GM12865 (cell line): Measurements from ENCODE around the gene STAG2.

Experiments used
- DNase-seq: peaks from one replicate; pipeline ENCODE4 v3.0.0; 2010; ENCODE audit warnings: low read depth
- H3K4me3 ChIP-seq: 2 replicates; pipeline ENCODE4 v1.5.1; 2011; ENCODE audit warnings: mild to moderate bottlenecking, low read depth, low read length, control low read depth
- CTCF ChIP-seq: IDR thresholded peaks from 2 replicates; pipeline ENCODE4 v1.5.1; 2011; ENCODE audit warnings: low read length, control low read depth, low read depth, inconsistent platforms; ENCODE audit not compliant: insufficient read depth; ENCODE audit errors: missing control alignments

Gene STAG2

GRCh38 chrX:123962794-123963373 is 1.4 kb downstream of the STAG2 start:
- no peak for TF ChIP-seq CTCF
- peak; percentile 92 for DNase-seq
- peak overlapping the region; percentile 73 for H3K4me3 ChIP-seq

GRCh38 chrX:123964156-123964834 is 2.8 kb downstream of the STAG2 start:
- DNase-seq = no peak
- no peak for TF ChIP-seq CTCF
- H3K4me3 ChIP-seq = peak overlapping the region; percentile 73

GRCh38 chrX:123965712-123966111 is 4.2 kb downstream of the STAG2 start:
- DNase-seq = no peak
- H3K4me3 ChIP-seq = no peak overlapping the region
- no peak for TF ChIP-seq CTCF

GRCh38 chrX:123967497-123967896 is 6.0 kb downstream of the STAG2 start:
- H3K4me3 ChIP-seq = no peak overlapping the region
- no peak for TF ChIP-seq CTCF
- DNase-seq = no peak

- no peak for DNase-seq
- no peak for TF ChIP-seq CTCF
Observed at GRCh38 chrX:123968383-123969050, 7.0 kb downstream of the STAG2 start.

GRCh38 chrX:123971982-123972381 is 10.5 kb downstream of the STAG2 start:
- no peak for DNase-seq
- no peak for TF ChIP-seq CTCF
- H3K4me3 ChIP-seq = no peak overlapping the region

More at GRCh38 chrX:123968383-123969050, 7.0 kb downstream of the STAG2 start:
- H3K4me3 ChIP-seq = no peak overlapping the region

GRCh38 chrX:123973921-123974320 is 12.4 kb downstream of the STAG2 start:
- H3K4me3 ChIP-seq = no peak overlapping the region
- no peak for TF ChIP-seq CTCF
- DNase-seq = no peak
